NCI-H2029 (cell line): ENCODE data around the gene CHD5.
A peak's percentile ranks its signal among the peaks of the same experiment; 100 is the strongest.

Experiments used
- DNase-seq: peaks from one replicate; lab custom pipeline; 2025; lab: John Stamatoyannopoulos, UW

The CHD5 gene

DNA sequence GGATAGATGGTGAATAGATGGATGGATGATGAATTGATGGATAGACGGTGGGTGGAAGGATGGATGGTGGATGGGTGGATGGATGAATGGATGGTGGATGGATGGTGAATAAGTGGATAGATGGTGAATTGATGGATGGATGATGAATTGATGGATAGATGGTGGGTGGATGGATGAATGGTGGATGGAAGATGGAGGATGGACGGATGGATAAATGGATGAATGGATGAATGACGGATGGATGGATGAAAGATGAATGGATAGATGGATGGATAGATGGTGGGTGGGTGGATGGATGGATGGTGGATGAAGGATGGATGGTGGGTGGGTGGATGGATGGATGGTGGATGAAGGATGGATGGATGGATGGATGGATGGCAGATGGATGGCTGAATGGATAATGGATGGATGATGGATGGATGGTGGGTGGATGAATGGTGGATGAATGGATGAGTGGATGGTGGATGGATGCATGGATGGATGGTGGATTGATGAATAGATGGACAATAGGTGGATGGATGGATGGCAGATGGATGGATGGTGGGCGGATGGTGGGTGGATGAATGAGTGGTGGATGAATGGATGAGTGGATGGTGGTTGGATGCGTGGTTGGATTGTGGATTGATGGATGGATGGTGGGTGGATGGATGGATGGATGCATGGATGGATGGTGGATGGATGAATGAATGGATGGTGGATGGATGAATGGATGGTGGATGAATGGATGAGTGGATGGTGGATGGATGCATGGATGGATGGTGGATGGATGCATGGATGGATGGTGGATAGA lies 5.3 kb downstream of the CHD5 start:
- no peak for DNase-seq

DNA sequence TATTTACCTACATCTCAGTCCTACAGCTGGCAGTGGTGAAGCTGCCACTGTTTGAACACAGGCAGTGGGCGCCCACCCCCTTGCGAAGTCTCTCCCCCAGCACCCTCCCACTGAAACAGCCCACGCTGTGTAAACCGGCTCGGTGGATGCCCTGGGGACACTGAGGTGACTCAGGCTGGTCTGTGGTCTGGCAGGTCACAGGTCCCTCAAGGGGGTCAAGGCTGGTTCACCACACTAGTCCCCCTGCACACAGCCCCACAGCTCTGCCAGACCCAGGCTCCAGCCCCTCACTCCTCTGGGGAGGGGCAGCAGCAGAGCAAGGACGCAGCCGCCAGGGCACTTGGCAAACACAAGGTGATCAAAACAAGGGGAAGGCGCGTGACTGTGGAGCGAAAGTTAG lies 7.6 kb downstream of the CHD5 start:
- no peak for DNase-seq

DNA sequence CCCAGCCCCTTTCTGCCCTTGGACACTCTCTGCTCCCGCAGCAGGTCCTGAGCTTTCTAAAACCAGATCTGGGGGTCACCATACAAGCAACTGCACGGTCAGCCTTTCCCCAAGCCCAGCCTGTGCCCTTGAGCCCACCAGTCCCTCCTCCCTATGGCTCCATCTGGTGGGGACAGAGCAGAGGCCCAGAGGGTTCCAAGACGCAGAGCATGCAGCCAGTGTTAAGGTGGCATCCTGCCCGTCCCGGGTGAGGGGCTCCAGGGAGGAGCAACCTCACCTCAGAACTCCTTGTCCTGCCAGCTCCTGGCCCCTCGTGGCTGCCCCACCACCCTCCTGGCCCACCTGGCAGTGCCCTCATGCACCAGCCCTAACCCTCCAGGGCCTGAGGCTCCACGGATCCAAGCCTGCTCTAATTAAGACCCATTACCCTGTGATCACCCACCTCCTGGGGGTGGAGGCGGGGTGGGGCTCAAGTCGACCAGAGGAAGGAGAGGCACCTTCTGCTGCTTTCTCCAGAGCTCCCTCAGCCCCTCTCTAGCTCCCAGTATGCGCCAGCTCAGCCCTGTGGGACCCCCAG lies 8.5 kb downstream of the CHD5 start:
- DNase-seq: no peak

DNA sequence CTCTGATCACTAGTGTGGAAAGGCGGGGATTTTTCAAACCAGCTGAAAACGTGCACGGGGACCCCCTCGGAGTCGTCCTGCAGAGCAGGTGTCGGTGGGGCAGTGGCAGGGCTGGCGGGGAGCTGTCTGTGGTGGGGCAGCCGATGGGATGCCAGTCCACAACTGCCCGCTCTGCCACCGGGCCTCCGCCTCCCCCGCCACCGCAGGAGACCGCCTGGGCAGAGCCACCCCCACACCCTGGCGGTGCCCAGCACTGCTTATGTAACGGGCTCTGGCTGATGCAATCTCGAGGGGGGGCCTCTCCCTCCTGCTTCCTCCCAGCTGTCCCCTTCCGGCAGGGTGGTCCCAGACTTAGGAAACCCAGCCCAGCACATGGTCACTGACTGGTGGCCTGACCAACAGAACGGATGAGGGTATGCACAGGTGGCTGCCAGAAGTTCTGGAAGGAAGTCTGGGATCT lies 9.3 kb downstream of the CHD5 start:
- DNase-seq: no peak

DNA sequence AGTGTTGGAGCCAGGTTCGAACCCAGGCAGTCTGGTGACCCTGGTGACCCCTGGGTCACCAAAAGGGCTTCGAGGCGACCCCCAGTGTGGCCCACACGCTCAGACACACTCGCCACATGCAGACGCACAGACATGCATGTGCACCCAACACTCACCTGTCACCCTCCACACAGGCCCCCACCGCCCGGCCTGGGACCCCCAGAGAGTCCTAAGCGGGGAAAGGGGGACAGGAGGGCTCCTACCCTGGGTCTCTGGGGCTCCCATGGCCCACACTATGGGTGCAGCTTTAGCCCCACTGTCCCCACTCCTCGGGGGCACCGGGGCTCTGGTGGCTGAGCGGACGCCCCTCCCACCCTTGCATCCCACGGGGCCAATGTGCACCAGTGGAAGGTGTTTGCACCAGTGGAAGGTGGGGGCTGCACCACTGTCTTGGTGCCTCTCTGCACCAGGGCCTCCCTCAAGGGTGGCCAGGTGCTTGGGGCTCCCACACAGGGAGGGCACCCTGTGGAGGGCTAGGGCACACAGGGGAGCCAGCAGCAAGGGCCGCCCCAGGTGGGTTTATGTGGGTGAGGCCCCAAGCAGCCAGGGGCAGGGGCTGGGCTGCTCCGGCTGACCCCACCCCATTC lies 9.9 kb downstream of the CHD5 start:
- DNase-seq: no peak

DNA sequence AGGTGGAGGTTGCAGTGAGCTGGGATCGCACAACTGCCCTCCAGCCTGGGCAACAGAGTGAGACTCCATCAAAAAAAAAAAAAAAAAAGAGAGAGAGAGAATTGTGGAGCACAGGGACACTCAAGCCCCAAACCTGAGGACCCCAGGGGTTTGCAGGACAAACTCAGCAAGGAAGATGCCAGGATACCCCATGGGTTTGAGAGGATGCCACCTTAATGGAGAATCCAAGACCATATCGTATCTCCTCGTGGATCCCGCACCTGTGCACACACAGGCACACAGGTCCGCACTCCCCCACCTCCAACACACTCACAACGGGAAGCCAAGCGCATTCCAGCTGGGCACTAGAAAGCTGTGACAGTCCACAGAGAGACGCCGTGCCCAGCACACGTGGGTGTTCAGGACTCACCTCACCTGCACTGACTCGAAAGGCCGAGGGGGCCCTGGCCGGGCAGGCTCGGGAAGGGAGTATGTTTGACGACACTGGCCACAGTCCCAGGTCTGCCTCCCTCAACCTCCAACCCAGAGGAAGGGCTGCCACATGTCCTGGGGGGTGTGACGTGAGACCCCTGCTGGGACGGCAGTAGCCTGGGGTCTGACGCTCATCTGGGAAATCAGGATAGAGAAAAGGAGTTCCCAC lies 11.1 kb downstream of the CHD5 start:
- no peak for DNase-seq

DNA sequence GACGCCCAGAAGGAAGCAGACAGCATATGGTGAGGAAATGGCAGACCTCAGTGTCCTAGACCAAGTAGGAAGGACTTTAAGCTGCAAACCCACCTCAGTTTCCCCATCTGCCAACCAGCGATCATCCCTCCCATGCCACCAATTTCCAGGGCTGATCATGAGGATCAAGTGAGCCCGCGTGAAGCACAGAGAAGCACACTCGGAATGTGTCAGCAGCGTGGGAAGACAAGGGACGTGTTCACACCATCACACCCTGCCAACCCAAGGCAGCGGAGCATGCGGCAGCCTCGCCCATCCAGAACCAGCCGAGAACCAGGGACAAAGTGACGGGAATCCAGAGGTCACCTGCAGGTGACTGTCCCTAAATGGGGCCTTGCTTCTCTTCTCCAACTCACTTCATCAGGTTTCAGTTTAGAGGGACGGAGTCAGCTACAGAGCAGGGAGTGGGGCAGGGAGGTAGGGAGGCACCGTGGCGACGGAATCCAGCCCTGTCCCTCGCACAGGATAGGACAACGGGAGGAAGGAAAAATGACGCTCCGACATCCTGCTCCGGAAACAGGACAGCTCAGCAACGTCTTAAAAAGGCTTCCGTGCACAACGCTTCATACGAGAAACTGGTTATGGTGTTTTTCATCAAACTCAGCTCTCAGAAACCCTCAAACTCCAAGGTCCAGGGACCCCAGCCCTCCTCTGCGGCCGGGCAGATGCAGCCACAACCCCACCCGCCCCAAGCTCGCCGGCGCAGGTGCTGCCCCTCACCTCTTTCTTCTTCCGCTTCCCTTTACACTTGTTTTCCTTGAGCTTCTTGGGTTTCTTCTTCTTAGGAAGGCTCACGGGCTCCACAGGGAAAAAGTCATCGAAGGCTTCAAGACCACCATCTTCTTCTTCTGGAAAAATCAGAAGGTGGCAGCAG lies 12.5 kb downstream of the CHD5 start:
- no peak for DNase-seq

DNA sequence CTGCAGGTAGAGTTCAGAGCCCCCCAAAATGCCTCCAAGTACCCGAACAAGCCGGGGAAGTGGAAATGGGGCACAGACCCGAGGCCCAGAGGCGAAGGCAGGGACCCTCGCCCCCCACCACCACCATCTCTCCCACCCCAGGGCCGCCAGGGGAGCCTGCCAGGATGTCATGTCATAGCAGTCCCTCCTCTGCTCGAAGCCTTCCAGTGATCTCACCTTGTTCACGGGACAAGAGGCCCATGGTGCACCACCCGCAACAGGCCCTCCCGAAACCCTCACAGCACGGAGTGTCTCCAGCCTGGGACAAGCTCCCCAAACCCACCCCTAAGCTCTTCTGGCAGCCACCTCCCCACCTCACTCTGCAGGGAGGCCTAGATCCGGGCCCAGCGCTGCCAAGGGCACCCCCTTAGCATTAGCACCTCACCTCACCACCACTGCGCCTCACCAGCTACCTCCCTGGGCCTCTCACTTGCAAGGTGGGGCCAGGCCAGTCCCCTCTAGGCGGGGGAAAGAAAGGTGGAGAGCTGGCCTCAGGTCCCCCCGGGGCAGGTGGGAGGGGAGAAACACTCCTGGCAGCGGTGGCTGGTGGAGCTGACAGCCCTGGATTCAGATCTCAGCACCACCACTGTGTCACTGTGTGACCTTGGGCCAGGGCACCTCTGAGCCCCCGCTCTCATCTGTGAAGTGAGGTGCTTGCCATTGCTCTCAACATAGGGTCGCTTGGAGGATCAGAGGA lies 13.3 kb downstream of the CHD5 start:
- no peak for DNase-seq

DNA sequence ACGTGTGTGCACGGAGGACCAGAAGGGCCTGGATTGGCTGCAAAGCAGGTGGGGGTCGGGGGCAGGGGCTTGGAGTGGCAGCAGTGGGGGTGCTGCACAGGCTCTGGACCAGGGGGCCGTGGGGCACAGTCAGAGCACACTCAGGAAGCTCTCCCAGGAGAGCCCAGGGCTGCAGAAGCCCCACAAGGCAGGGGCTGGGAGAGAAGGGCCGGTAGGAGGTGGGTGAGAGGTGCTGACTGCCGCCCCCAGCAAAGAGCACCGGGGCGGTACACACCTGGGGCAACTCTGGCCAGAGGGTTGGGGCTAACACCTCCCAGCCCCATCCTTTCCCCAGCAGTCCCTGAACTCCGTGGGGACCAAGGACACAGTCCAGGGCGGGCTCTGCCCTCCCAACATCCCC lies 13.9 kb downstream of the CHD5 start:
- DNase-seq: no peak

DNA sequence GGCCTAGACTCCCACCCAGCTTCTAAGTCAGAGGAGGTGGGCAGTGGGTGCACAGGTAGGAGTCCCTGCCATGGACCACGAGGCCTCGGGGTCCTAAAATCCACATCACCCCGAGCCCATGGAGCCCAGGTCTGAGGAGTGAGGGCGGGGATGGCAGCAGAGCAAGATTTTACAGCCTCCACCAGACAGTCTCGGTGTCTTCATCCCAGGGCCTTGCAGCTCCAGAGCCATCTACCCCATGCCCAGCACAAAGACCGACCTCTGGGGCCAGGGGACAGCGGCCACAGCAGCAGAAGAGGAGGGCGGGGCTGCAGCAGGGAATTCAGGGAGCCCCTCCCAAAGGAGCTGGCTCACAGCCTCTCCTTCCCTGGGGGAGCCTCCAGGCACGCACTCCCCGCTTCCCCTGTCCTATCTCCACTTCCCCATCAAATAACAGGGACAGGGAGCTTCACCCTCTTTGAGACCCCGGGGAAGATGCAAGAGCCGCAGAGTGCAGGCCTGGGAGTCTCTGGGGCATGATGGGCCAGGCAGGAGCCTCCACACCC lies 14.6 kb downstream of the CHD5 start:
- no peak for DNase-seq

DNA sequence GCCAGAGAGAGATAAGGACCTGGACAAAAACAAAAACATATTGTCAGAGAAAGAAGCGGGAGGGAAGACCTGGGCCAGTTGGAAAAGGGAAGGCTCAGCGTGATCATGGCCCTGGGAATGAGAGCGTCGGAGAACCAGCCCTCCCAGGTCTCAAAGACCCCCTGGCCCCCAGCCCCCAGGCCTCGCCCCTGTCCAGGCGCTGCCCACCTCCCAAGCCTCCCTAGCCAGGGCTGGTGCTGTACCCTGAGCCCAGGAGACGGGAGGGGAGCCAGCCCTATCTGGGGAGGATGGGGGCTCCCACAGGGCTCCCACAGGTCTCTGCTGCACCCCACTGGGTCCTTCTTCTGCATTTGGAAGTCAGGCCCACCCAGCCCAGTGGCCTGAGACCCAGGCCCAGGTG lies 15.1 kb downstream of the CHD5 start:
- DNase-seq: no peak

DNA sequence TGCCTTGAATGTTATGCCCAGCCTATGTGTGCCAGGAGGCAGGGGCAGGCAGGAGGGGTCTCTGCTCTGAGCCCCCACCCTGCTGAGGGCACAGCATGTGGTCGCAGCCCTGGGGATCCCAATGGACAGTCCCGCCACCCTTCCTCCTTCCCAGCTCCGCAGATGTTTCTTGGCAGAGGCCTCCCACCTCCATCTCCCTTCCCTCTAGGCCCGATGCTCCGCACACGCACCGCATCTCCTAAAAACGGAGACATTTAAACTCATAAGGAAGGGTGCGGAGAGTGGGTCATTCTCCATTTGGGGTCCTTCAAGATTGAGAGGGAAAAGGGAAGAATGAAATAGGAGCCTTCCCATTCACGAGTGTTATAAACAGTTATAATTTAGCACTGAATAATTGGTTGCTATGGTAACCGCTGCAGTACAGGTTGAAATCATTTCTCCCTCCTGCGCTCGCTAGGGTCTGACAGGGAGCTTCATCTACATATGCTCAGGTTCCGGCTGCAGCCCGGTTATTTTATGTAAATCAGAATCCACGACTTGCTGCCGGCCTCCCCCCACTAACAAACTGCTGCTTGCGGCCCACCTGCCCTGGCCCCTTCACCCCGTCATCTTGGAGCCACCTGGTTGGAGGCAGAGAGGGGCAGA lies 16.0 kb downstream of the CHD5 start:
- DNase-seq: no peak

DNA sequence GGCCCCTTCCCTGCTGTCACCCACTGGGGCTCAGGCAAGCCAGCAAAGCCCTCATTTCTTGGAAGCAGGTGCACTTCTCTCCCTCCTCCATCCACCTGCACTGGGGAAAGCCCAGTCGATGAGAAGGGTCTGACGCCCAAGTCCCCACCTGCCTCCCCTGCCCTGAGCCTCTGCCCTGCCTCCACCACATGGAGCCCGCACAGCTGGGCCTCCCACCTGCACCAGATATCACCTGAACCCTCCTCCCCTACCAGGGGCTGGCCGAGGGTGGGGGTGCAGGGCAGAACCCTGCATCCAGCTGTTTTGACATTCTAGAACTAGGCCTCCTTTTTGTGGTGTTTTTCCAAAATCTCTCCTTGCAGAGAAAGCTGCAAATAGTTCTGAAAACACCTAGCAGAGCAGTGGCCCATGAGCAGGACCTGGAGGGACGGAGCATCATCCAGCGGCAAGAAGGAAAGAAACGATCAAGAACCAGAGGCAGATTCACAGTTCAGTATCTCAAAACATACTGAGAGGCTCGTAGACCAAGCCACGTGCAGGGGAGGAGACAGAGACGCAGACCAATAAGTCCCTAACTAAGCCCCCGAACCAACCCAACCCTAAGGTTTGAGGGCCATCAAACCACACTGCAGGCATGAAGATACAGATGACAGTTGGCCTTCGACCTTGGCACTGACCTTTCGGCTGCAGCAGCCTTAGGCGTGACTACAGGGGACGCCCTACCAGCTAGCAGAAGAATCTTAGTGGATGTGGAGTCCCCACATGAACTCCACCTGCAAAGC lies 16.7 kb downstream of the CHD5 start:
- no peak for DNase-seq

DNA sequence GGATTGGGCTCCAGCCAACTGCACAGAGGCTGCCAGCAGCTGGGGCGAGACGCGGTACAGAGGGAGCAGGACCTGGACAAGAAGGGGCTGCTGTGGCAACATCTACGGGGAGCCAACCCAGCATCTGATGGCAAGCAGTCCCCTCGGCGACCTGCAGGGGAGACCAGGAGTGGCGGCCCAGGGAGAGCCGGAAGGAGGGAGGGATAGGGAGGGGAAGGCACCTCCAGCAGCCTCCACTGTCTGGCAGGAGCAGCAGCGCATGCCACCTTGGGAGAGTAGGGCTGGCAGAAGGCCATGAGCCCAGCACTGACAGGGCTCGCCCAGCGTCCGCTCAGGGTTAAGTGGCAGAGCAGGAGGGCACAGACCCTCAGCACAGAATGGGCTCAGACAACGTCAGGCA lies 17.3 kb downstream of the CHD5 start:
- peak; percentile 59 for DNase-seq

DNA sequence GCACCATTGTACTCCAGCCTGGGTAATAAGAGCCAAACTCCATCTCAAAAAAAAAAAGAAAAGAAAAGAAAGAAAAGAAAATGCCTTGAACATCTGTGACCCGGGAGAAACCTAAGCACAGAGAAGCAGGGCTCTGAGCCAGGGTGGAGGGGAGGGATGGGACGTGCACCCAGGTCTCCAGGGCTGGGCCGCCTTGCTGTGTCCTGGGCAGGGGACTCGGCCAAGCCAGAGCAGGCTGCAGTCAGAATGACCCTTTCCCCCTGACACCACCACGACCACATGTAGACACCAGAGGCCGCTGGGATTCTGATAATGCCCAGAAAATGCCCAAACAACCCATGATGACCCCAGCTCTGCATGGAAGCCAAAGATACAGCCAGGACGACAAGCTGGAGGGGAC lies 17.8 kb downstream of the CHD5 start:
- DNase-seq: no peak

DNA sequence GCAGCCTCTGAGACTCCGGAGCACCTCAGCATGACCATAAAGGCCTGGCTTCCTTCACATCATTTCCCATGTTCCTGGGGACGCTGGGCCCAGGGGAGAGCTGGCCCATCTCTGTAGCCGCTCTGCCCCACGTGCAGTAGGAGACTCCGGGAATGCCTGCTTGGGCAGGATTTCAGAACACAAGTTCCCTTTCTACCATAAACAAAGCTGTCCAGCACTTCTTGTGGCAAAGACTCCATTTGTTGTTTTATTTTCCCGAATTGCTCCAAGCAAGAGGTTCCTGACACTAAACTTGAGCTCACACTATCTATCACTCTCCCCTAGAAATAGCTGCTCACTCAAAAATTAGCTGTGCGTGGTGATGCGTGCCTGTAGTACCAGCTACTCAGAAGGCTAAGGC lies 21.9 kb downstream of the CHD5 start:
- no peak for DNase-seq

DNA sequence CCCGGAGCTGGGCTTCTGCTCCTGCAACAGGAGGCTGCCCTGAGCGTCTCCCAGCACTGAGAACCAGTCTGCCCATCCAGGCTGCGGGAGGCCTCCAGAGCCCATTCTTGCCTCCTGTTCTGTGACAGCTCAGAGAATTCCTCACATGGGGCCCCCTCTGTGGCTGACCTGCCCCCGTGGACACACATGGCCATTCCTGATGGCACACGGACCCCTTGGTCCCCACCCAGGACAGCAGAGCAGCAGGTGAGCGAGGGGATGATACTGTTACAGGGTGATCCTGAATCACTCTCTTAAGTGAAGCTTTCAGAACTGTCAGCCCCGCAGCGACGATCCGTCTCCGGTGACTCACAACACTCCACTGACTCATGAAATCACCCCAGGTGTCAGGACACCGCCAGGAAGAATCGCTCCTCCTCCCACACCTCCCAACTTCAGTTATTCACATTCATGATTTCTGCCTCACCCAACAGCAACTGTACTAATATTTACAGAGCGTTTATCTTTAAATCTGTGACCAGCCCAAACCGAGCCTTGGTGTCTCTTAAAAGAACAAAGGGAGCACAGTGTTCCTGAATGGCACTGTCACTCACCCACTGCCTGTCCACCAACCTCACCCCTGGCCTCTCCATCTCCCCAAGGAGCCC lies 22.5 kb downstream of the CHD5 start:
- DNase-seq: peak; percentile 36

DNA sequence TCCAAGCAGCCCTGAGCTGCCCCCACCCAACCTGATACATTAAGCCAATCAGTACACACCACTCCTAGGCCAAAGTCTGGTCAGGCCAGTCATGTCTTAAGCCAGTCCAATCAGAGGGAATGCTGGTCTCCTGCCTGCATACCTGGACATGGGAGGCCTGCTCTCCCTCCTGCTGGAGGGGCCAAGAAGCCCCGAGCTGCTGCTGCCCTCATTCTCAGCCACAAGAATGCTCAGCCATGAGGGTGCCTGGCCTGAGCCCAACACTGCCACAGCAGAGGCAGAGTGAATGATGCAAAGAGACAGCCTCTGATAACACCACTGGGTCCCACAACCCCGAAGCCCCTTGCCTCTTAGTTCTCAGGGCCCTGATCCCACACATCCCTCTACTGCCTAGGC lies 23.0 kb downstream of the CHD5 start:
- no peak for DNase-seq
